GM10248 (cell line): ENCODE results near the gene MICALL1.

ENCODE experiments used
- CTCF ChIA-PET: fragments of 300-600 bp; sonication (Branson Sonifier 250); formaldehyde crosslinking; extraction: SDS; loops from one replicate; lab custom pipeline; 2021; ENCODE audit warnings: antibody characterized with exemption; lab: Yijun Ruan, JAX
- POLR2A ChIA-PET: fragments of 350-650 bp; sonication (Branson Sonifier 250); formaldehyde crosslinking; extraction: SDS; loops from one replicate; lab custom pipeline; 2020; ENCODE audit warnings: antibody characterized with exemption; lab: Yijun Ruan, JAX
- DNase-seq: peaks from one replicate; pipeline ENCODE4 v3.0.0; 2012; ENCODE audit errors: extremely low spot score
- TF ChIP-seq, protein P1 (sequence below): IDR thresholded peaks from 2 replicates; pipeline ENCODE4 v1.5.1; 2012; ENCODE audit warnings: mild to moderate bottlenecking, low read depth; ENCODE audit errors: extremely low read depth, missing control alignments, control extremely low read depth

Gene MICALL1

DNA sequence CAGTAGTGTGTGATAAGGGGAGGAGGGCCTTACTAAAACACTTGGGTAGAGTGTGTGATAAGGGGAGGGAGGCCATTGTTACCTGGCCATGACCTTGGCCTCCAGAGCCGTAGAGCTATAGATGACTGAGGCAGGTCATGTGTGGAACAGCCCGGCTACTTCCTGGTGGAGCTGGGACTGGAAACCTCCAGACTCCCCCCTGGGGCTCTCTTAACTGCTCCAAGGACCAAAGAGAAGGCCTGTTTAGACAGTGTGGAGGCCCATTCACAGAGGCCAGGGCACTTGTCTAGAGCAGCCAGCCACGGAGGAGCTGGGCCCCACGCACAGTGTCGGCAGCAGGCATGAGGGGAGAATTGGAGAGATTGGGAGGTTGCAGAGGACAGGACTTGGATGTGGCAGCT, 12.5 kb upstream of the MICALL1 start:
- ChIA-PET CTCF (interaction anchor here (0.7 to 1.4 kb wide), 5 partner anchors 13 to 75 kb away, joined by 3 to 5 read pairs (median 3); partner anchors contain the start of gene MICALL1), POLR2A (no interaction called here)
- no peak for DNase-seq
- TF ChIP-seq, protein P1, sequence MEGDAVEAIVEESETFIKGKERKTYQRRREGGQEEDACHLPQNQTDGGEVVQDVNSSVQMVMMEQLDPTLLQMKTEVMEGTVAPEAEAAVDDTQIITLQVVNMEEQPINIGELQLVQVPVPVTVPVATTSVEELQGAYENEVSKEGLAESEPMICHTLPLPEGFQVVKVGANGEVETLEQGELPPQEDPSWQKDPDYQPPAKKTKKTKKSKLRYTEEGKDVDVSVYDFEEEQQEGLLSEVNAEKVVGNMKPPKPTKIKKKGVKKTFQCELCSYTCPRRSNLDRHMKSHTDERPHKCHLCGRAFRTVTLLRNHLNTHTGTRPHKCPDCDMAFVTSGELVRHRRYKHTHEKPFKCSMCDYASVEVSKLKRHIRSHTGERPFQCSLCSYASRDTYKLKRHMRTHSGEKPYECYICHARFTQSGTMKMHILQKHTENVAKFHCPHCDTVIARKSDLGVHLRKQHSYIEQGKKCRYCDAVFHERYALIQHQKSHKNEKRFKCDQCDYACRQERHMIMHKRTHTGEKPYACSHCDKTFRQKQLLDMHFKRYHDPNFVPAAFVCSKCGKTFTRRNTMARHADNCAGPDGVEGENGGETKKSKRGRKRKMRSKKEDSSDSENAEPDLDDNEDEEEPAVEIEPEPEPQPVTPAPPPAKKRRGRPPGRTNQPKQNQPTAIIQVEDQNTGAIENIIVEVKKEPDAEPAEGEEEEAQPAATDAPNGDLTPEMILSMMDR: no peak

- TF ChIP-seq, protein P1: no peak
- CTCF ChIA-PET: interaction anchor here (3.5 to 3.6 kb wide), 2 partner anchors 12 to 77 kb away, joined by 26 to 29 read pairs; partner anchors contain the start of gene MICALL1
- POLR2A ChIA-PET: no interaction called here
- DNase-seq: no peak
These were observed 11.0 kb upstream of the MICALL1 start for GRCh38 chr22:37894939-37895670.

- DNase-seq: peak; percentile 82
These were observed 9.9 kb upstream of the MICALL1 start for GRCh38 chr22:37896181-37896592.

GRCh38 chr22:37896939-37897338, 9.2 kb upstream of the MICALL1 start:
- ChIA-PET CTCF (interaction anchor here (1.1 to 3.6 kb wide), 9 partner anchors 9 to 254 kb away, joined by 3 to 29 read pairs (median 8); partner anchors contain the start of gene MICALL1), POLR2A (interaction anchor here (1.0 kb wide), 1 partner anchor 8 kb away, joined by 3 read pairs; no protein-coding TSS in a partner anchor)
- TF ChIP-seq, protein P1: no peak
- no peak for DNase-seq

More at GRCh38 chr22:37896181-37896592, 9.9 kb upstream of the MICALL1 start:
- ChIA-PET POLR2A (interaction anchor here (0.5 to 1.0 kb wide), 5 partner anchors 9 to 511 kb away, joined by 3 to 6 read pairs (median 4); partner anchors contain the start of gene MICALL1), CTCF (interaction anchor here (0.6 to 3.6 kb wide), 10 partner anchors 8 to 253 kb away, joined by 3 to 29 read pairs (median 6); partner anchors contain the start of gene MICALL1)
- TF ChIP-seq, protein P1: no peak

DNA sequence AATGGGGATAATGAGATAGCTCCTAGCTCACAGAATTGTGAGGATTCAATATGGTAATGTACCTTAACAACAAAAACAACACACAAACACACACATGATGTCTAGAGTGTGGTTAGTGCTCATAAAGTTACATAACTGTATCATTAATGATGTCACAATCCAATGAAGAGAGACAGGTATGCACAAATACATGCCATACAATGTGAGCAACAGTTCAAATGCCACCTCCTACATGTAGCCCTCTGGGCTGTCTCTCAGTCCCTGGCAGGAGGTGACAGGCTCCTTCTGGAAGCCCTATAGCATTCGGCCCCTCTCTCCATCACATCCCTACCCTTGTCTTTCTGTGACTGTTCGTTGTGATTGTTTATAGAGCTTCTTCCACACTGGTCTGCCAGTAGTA, 8.3 kb upstream of the MICALL1 start:
- ChIA-PET CTCF (interaction anchor here (1.5 to 3.6 kb wide), 7 partner anchors 9 to 255 kb away, joined by 4 to 29 read pairs (median 10); partner anchors contain the start of gene MICALL1), POLR2A (interaction anchor here (0.6 kb wide), 1 partner anchor 43 kb away, joined by 3 read pairs; no protein-coding TSS in a partner anchor)
- TF ChIP-seq, protein P1: no peak
- no peak for DNase-seq

DNA sequence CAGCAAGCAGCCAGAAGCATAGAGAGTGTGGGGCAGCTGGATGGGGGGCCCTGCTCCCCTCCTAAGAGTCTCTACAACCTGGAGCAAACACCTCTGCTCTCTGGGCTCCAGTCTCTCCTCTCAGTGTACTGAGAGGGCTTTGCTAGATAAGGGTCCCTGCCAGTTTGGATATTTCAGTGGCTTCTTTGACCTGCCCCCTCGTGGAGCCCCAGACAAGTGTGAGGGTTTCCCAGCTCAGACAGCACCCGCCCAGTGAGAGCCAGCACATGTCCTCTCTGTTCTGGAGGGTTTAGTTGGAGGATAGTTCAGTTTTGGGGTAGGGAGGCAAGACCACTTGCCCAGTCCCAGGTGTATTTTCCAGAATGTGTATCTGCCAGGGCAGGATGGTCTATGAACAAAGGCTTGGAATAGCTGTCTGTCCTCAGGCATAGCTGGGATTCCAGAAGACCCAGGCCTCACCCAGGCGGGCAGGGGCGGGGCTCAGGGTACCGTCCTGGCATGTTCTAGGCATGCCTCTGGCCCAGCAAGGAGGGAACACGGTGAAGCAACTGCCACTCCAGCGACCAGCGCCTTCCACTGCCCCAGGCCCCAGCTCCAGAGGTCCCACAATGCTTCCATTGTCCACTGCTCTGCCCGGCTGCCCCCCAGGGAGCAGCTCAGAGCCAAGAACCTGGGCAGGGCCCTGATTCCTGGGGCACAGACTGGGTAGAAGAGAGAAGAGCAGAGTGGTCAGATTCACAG, 7.5 kb upstream of the MICALL1 start:
- ChIA-PET CTCF (interaction anchor here (1.1 to 3.6 kb wide), 6 partner anchors 8 to 154 kb away, joined by 3 to 29 read pairs (median 8); partner anchors contain the start of gene MICALL1), POLR2A (no interaction called here)
- TF ChIP-seq, protein P1: no peak
- no peak for DNase-seq
